SJCRH30 (cell line): Measurements from ENCODE around the gene PHRF1. TPM values are rescaled to one million over a fixed set of nuclear protein-coding genes. Genes with fewer than 3 reads are reported as not detected.
A peak's percentile ranks its signal among the peaks of the same experiment; 100 is the strongest.

Experiments
- DNase-seq, 2 experiments: peaks; one replicate each; pipeline ENCODE4 v3.0.0-alpha.2; 2015 to 2020
- H3K27ac ChIP-seq: fragments of 250-450 bp; sonication (Bioruptor Pico); 2 replicates; pipeline ENCODE4 v1.5.1; 2020; ENCODE audit warnings: mild to moderate bottlenecking, moderate library complexity
- H3K27me3 ChIP-seq: fragments of 250-450 bp; sonication (Bioruptor Pico); 2 replicates; pipeline ENCODE4 v1.5.1; 2020; ENCODE audit warnings: mild to moderate bottlenecking, moderate library complexity
- H3K36me3 ChIP-seq: fragments of 250-450 bp; sonication (Bioruptor Pico); 2 replicates; pipeline ENCODE4 v1.5.1; 2020; ENCODE audit warnings: mild to moderate bottlenecking, moderate library complexity
- H3K4me1 ChIP-seq: fragments of 250-450 bp; sonication (Bioruptor Pico); 2 replicates; pipeline ENCODE4 v1.5.1; 2020; ENCODE audit warnings: mild to moderate bottlenecking, moderate library complexity
- H3K4me3 ChIP-seq: fragments of 250-450 bp; sonication (Bioruptor Pico); 2 replicates; pipeline ENCODE4 v1.5.1; 2020; ENCODE audit warnings: mild to moderate bottlenecking, moderate library complexity
- H3K9me3 ChIP-seq: fragments of 250-450 bp; sonication (Bioruptor Pico); replicated peaks from 2 replicates; pipeline ENCODE4 v1.5.1; 2020; ENCODE audit warnings: mild to moderate bottlenecking, moderate library complexity
- total RNA-seq: library from RNA; depleted of rRNA; stranded (reverse); fragments of >200 nt; shearing (Covaris generic); gene quantifications from 2 replicates; pipeline ENCODE4 v1.2.3, GENCODE V29; 2014

Gene PHRF1
- total RNA-seq, 1 experiment from 2014 or later = 34.3 TPM

DNA sequence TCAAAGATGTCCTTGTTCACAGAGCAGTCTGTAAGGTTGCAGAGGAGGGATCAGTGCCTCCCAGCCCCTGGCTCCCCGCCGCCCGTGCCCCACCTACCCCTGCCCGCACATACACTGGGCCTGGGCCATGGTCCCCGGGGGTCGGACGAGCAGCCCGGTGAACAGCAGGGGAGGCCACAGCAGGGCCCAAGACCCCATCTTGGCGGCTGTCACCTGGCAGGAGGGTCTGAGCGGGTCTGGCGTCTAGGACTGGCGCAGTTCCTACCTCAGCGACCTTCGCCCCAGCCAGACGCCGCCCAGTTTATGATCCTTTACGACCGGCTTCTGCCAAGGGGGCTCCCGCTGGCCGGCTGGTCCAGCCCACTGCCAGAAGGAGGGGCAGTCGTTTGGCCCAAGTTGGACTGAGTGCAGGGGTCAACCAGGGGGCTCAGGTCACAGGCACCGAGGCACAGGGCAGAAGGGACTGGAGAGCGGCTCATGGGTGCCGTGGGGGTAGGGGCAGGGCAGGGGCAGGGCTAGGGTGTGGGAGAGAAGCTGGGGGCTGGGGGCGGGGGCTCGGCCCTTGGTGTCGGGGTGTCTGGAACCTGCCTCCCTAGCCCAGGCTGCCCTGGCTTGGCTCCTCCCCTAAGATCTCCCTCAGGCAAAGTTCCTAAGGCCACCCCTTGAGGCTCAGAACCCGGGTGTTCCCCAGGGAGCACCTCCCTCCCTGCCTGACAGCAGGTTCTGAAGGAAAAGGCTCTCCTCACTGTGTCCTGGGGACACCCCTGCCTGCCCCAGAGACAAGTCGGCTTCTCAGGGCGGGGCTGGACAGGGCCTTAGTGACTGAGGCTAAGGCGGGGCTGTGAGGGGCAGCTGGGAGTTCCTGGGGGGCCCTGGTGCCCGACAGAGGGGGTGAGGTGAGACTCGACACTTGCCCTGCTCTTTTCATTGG lies 48.7 kb downstream of the PHRF1 start, which contains the start of gene CDHR5:
Gene CDHR5, minus strand, starts transcription at position 251 of the 931 bp plus-strand sequence. Its CDS starts 53 bp downstream, at position 198.
- no peak within 1 kb of the TSS for H3K4me3 ChIP-seq
- peak in 1 of 2 experiments; percentile 35 for DNase-seq
- no peaks in the 10 kb centered on the region for H3K27me3 ChIP-seq
- H3K27ac ChIP-seq = no peak within 1 kb of the TSS
- no peaks in the 10 kb centered on the region for H3K9me3 ChIP-seq
- peaks cover 17% of the 10 kb centered on the region for H3K4me1 ChIP-seq
- H3K36me3 ChIP-seq = no peaks in the 10 kb centered on the region

DNA sequence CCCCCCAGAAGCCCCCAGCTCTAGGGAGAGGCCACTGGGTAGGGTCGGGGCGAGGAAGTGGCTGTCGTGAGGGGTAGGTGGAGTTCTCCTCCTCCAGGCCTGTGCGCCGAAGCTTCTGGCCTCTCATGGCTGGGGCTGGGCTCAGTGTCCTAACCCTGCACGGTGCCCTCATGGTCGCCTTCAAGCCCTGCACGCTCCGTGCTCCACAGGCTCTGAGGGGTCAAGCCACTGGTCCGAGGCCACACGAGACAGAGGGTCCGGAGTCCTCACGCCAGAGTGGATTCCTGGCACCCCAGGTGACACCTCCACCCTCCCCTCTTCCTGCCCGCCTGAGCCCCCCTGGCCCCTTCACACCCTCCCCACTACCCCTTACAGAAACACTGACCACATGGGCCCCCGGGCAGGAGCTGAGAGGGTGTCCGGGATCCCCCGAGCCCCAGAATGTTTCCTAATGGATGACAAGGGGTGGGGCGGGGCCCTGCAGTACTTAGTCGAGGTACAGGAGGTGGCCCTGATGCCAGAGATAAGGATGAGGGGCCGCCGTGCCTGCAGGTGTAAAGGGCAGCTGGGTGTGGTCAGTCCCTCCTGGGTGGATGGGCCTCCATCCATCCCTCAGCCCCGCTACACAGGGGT lies 49.5 kb downstream of the PHRF1 start:
- H3K27me3 ChIP-seq = no peaks in the 10 kb centered on the region
- H3K9me3 ChIP-seq = no peaks in the 10 kb centered on the region
- no peak overlapping the region for H3K27ac ChIP-seq
- DNase-seq = no peak
- H3K4me1 ChIP-seq = peaks cover 18% of the 10 kb centered on the region
- no peaks in the 10 kb centered on the region for H3K36me3 ChIP-seq
- H3K4me3 ChIP-seq = no peak overlapping the region

GRCh38 chr11:626475-627307 lies 50.4 kb downstream of the PHRF1 start, which contains the start of gene SCT:
SCT (minus strand) TSS chr11:627181; CDS start chr11:627143, 38 bp downstream.
- no peaks in the 10 kb centered on the region for H3K9me3 ChIP-seq

DNA sequence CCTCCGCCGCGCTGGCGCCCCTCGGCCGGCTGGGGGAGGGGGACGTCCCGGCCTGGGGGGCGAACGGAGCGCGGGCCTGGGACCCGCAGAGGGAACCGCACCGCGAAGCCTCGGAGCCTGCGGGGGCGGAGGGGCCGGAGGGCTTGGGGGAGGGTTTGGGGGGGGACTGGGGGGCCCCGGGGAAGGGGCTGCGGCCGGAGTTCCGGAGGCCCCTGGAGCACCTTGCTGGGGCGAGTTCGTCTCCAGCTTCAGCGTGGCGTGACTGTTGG lies 51.0 kb downstream of the PHRF1 start:
- Histone ChIP-seq H3K4me3 (no peak overlapping the region), H3K4me1 (peaks cover 18% of the 10 kb centered on the region), H3K27me3 (no peaks in the 10 kb centered on the region), H3K27ac (no peak overlapping the region), H3K9me3 (no peaks in the 10 kb centered on the region), H3K36me3 (no peaks in the 10 kb centered on the region)
- DNase-seq = no peak

More at GRCh38 chr11:626475-627307, 50.4 kb downstream of the PHRF1 start, which contains the start of gene SCT:
- H3K27me3 ChIP-seq = no peaks in the 10 kb centered on the region
- DNase-seq = no peak
- H3K4me3 ChIP-seq = no peak within 1 kb of the TSS
- peaks cover 18% of the 10 kb centered on the region for H3K4me1 ChIP-seq
- no peaks in the 10 kb centered on the region for H3K36me3 ChIP-seq
- no peak within 1 kb of the TSS for H3K27ac ChIP-seq

DNA sequence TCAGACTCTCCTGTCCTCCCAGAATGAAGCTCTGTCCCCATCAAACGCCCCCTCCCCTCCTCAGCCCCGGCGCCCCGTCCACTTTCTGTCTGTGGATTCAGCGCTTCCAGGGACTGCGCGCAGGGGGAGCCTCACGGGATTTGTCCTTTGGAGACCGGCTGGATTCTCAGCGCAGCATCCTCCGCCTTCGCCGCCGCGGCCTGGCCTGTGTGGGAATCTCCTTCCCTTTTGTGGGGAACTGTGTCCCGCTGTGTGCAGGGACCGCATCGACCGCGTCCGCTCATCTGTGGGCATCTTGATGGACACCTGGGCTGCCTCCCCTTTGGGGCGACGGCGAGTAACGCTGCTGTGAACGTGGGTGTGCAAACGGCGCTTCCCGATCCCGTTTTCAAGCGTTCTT lies 51.8 kb downstream of the PHRF1 start:
- Histone ChIP-seq H3K4me3 (no peak overlapping the region), H3K36me3 (no peaks in the 10 kb centered on the region), H3K9me3 (no peaks in the 10 kb centered on the region), H3K27ac (peak overlapping the region; percentile 27), H3K4me1 (peaks cover 25% of the 10 kb centered on the region), H3K27me3 (no peaks in the 10 kb centered on the region)
- DNase-seq = no peak

- Histone ChIP-seq H3K27ac (peak overlapping the region; percentile 30), H3K9me3 (no peaks in the 10 kb centered on the region), H3K36me3 (no peaks in the 10 kb centered on the region), H3K27me3 (no peaks in the 10 kb centered on the region), H3K4me1 (peaks cover 20% of the 10 kb centered on the region), H3K4me3 (no peak overlapping the region)
- peak; percentile 46 to 56 for DNase-seq
Measured at GRCh38 chr11:629237-629583, 52.9 kb downstream of the PHRF1 start.

- Histone ChIP-seq H3K9me3 (no peaks in the 10 kb centered on the region), H3K36me3 (no peaks in the 10 kb centered on the region), H3K4me3 (no peak overlapping the region), H3K27me3 (no peaks in the 10 kb centered on the region), H3K27ac (no peak overlapping the region), H3K4me1 (peaks cover 19% of the 10 kb centered on the region)
- DNase-seq = no peak
Measured at GRCh38 chr11:630871-631270, 54.6 kb downstream of the PHRF1 start.

- Histone ChIP-seq H3K36me3 (no peaks in the 10 kb centered on the region), H3K4me1 (peaks cover 8% of the 10 kb centered on the region), H3K27ac (no peak overlapping the region), H3K4me3 (no peak overlapping the region), H3K9me3 (no peaks in the 10 kb centered on the region), H3K27me3 (no peaks in the 10 kb centered on the region)
- DNase-seq = no peak
Measured at GRCh38 chr11:635945-636510, 59.8 kb downstream of the PHRF1 start.

DNA sequence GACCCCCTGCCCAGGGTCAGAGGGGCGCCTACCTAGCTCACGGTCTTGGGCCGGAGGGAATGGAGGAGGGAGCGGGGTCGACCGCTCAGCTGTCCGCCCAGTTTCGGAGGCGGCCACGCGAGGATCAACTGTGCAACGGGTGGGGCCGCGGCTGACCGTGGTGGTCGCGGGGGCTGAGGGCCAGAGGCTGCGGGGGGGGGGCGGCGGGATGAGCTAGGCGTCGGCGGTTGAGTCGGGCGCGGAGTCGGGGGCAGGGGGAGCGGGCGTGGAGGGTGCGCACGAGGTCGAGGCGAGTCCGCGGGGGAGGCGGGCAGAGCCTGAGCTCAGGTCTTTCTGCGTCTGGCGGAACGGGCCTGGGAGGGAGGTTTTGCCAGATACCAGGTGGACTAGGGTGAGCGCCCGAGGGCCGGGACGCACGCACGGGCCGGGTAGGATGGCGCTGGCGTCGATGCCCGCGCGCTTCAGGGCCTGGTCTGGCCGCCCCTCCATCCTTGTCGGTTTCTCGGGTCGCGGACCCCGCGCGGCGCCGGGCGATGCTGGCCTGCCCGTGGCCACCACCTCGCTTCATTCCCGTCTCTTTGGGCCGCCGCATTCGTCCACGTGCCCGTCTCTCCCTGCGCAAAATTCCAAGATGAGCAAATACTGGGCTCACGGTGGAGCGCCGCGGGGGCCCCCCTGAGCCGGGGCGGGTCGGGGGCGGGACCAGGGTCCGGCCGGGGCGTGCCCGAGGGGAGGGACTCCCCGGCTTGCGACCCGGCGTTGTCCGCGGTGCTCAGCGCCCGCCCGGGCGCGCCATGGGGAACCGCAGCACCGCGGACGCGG lies 60.5 kb downstream of the PHRF1 start, which contains the start of gene DRD4:
Gene DRD4, plus strand, starts transcription at position 759 of the 822 bp plus-strand sequence. Its CDS starts 36 bp downstream, at position 795.
- peaks cover 8% of the 10 kb centered on the region for H3K4me1 ChIP-seq
- H3K4me3 ChIP-seq = no peak within 1 kb of the TSS
- no peaks in the 10 kb centered on the region for H3K9me3 ChIP-seq
- DNase-seq = no peak
- no peaks in the 10 kb centered on the region for H3K36me3 ChIP-seq
- H3K27ac ChIP-seq = no peak within 1 kb of the TSS
- H3K27me3 ChIP-seq = no peaks in the 10 kb centered on the region

DNA sequence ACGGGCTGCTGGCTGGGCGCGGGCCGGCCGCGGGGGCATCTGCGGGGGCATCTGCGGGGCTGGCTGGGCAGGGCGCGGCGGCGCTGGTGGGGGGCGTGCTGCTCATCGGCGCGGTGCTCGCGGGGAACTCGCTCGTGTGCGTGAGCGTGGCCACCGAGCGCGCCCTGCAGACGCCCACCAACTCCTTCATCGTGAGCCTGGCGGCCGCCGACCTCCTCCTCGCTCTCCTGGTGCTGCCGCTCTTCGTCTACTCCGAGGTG lies 61.0 kb downstream of the PHRF1 start:
- Histone ChIP-seq H3K9me3 (no peaks in the 10 kb centered on the region), H3K4me1 (peaks cover 8% of the 10 kb centered on the region), H3K27me3 (no peaks in the 10 kb centered on the region), H3K27ac (no peak overlapping the region), H3K36me3 (no peaks in the 10 kb centered on the region), H3K4me3 (no peak overlapping the region)
- DNase-seq = no peak

DNA sequence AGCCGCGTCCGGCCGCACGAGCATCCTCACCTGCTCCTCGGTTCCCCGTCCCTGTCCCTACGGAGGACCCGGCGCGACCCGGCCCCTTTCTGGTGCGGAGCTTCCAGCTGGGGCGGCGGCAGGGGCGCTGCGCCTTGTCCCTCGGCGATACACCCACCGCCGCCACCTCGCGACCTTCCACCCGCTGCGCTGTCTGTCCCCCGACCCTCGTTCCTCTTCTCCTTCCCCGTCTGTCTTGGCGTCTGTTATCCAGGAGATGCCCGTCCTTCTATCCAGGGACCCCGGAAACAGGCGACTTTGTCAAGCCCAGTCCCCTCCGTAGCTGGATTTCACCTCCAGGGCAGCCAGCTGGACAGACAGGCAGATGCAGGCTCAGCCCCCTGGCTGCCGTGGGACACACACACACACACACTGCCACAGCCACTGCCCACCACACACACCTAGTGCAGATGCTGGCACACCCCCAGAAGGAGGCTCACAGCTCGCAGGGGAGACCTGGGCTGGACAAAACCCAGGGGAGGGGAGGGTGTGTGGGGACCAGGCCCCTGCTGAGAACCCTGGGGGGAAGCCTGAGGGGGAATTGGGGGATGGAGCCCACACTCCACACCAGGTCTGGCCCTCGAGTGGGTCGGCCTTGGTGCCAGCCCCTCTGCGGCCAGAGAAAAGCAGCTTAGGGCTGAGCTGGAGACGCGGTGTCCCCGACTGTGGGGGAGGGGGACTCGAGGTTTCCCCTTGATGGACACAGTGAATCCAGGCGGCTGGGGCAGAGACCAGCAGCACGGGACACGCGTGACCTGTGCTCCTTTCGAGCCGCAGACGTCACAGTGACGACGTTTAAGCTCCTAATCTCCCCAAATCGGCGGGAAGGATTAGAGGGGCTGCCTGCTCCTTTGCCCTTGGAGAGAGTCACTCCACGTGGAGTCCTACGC lies 61.6 kb downstream of the PHRF1 start:
- no peaks in the 10 kb centered on the region for H3K27me3 ChIP-seq
- H3K4me1 ChIP-seq = peaks cover 3% of the 10 kb centered on the region
- DNase-seq = no peak
- H3K27ac ChIP-seq = no peak overlapping the region
- H3K4me3 ChIP-seq = no peak overlapping the region
- H3K36me3 ChIP-seq = no peaks in the 10 kb centered on the region
- H3K9me3 ChIP-seq = no peaks in the 10 kb centered on the region

DNA sequence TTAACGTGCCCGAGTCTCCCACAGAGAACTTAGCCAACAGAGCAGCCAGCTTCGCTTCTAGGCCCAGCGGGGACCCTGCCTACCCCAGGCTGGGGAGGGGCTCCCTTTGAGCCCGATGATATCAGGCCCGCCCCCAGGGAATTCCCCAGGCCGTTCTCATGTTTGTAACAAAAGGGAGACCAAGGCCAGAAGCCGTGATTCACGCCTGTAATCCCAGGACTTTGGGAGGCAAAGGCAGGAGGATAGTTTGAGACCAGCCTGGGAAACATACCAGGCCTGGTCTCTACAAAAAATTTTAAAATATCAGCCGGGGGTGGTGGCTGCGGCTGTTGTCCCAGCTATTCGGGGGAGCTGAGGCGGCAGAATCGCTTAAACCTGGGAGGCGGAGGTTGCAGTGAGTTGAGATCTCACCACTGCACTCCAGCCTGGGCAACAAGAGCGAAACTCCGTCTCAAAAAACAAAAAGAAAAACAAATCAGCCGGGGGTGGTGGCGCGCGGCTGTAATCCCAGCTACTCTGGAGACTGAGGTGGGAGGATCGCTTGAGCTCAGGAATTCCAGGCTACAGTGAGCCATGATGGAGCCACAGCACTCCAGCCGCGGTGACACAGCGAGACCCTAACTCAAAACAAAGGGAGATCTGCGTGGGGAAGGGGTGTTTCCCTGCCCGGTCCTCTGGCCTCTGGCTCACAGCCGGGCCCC lies 62.5 kb downstream of the PHRF1 start:
- Histone ChIP-seq H3K27ac (no peak overlapping the region), H3K36me3 (no peaks in the 10 kb centered on the region; the same call in 1 of the 2 replicates), H3K4me1 (no peaks in the 10 kb centered on the region), H3K9me3 (no peaks in the 10 kb centered on the region), H3K4me3 (no peak overlapping the region), H3K27me3 (no peaks in the 10 kb centered on the region)
- DNase-seq = no peak
